PC-3 (cell line): ENCODE results near the gene SPINK4. TPM values are rescaled to one million over a fixed set of nuclear protein-coding genes. Genes with fewer than 3 reads are reported as not detected.

Experiments
- ATAC-seq: fragments of 200-7000 bp; cut with Tn5 transposase; 2 replicates; pipeline ENCODE4 v1.9.1; 2020; ENCODE audit warnings: mild to moderate bottlenecking, moderate library complexity
- BruUV-seq: library from RNA; stranded (reverse); fragments of 400-500 nt; replicated peaks from 2 replicates; lab custom pipeline; 2021; lab: Mats Ljungman, UMichigan
- CTCF ChIA-PET: fragments of 300-600 bp; sonication (Branson Sonifier 250); formaldehyde crosslinking; loops from one replicate; lab custom pipeline; 2022; ENCODE audit warnings: antibody characterized with exemption; lab: Charles Lee
- POLR2A ChIA-PET: fragments of 300-600 bp; sonication (Branson Sonifier 250); formaldehyde crosslinking; loops from one replicate; lab custom pipeline; 2022; ENCODE audit warnings: antibody characterized with exemption; ENCODE audit not compliant: unreplicated experiment; lab: Charles Lee
- DNase-seq: peaks from one replicate; pipeline ENCODE4 v3.0.0-alpha.2; 2015
- H2AFZ ChIP-seq: fragments of 300-600 bp; sonication (generic); 2 replicates; pipeline ENCODE4 v1.6.0; 2016; ENCODE audit warnings: antibody characterized with exemption, low read length
- H3F3A ChIP-seq: fragments of 300-600 bp; sonication (generic); one replicate; pipeline ENCODE4 v1.6.0; 2017; ENCODE audit warnings: antibody characterized with exemption, low read length, control low read depth, mild to moderate bottlenecking; ENCODE audit not compliant: unreplicated experiment
- H3K27ac ChIP-seq: fragments of 300-600 bp; sonication (generic); 2 replicates; pipeline ENCODE4 v1.5.1; 2016; ENCODE audit warnings: mild to moderate bottlenecking, low read length
- H3K27me3 ChIP-seq: fragments of 300-600 bp; sonication (generic); 2 replicates; pipeline ENCODE4 v1.6.1; 2016; ENCODE audit warnings: low read length, mixed read lengths
- H3K36me3 ChIP-seq: fragments of 300-600 bp; sonication (generic); 2 replicates; pipeline ENCODE4 v1.6.1; 2016; ENCODE audit warnings: low read depth, mixed run types, low read length, mixed read lengths
- H3K4me1 ChIP-seq: fragments of 300-600 bp; sonication (generic); 2 replicates; pipeline ENCODE4 v1.5.1; 2016; ENCODE audit warnings: low read length; ENCODE audit not compliant: insufficient read depth
- H3K4me2 ChIP-seq: fragments of 300-600 bp; sonication (generic); 2 replicates; pipeline ENCODE4 v1.6.0; 2016; ENCODE audit warnings: low read length
- H3K4me3 ChIP-seq: fragments of 300-600 bp; sonication (generic); 2 replicates; pipeline ENCODE4 v1.5.1; 2016; ENCODE audit warnings: mild to moderate bottlenecking, low read length, mixed read lengths
- H3K79me2 ChIP-seq: fragments of 300-600 bp; sonication (generic); 2 replicates; pipeline ENCODE4 v1.6.1; 2017; ENCODE audit warnings: low read length, mixed read lengths
- H3K9ac ChIP-seq: fragments of 300-600 bp; sonication (generic); 2 replicates; pipeline ENCODE4 v1.6.0; 2016; ENCODE audit warnings: mild to moderate bottlenecking, low read length
- H3K9me2 ChIP-seq: fragments of 300-600 bp; sonication (generic); replicated peaks from 2 replicates; pipeline ENCODE4 v1.6.1; 2016; ENCODE audit warnings: mixed run types, low read length, mixed read lengths
- H3K9me3 ChIP-seq: fragments of 300-600 bp; sonication (generic); 2 replicates; pipeline ENCODE4 v1.6.1; 2016; ENCODE audit warnings: low read length, mixed read lengths
- H4K20me1 ChIP-seq: fragments of 300-600 bp; sonication (generic); 2 replicates; pipeline ENCODE4 v1.6.1; 2016; ENCODE audit warnings: low read length, mixed read lengths
- EZH2 ChIP-seq: fragments of 300-600 bp; sonication (generic); IDR thresholded peaks from one replicate; pipeline ENCODE4 v1.6.1; 2017; ENCODE audit warnings: antibody characterized with exemption, mild to moderate bottlenecking, low read length; ENCODE audit not compliant: unreplicated experiment
- EZH2phosphoT487 ChIP-seq: fragments of 300-600 bp; sonication (generic); IDR thresholded peaks from 2 replicates; pipeline ENCODE4 v1.6.1; 2018; ENCODE audit warnings: mild to moderate bottlenecking, antibody characterized with exemption, low read length, borderline replicate concordance
- intact Hi-C: fragments of 100-400 bp; cut with micrococcal nuclease; formaldehyde crosslinking; loops from 2 replicates; pipeline ENCODE4 v1.9.0; 2023
- total RNA-seq: library from RNA; depleted of rRNA; stranded (reverse); fragments of >200 nt; gene quantifications from 2 replicates; pipeline ENCODE4 v1.2.3, GENCODE V29; 2014
- TF ChIP-seq, protein P1 (sequence below): fragments of 300-600 bp; sonication (generic); conservative IDR thresholded peaks from 2 replicates; pipeline ENCODE4 v1.5.1; 2017; ENCODE audit warnings: antibody characterized with exemption, low read depth, mild to moderate bottlenecking, low read length

Gene SPINK4
- total RNA-seq, 1 experiment from 2014 or later: not detected

DNA sequence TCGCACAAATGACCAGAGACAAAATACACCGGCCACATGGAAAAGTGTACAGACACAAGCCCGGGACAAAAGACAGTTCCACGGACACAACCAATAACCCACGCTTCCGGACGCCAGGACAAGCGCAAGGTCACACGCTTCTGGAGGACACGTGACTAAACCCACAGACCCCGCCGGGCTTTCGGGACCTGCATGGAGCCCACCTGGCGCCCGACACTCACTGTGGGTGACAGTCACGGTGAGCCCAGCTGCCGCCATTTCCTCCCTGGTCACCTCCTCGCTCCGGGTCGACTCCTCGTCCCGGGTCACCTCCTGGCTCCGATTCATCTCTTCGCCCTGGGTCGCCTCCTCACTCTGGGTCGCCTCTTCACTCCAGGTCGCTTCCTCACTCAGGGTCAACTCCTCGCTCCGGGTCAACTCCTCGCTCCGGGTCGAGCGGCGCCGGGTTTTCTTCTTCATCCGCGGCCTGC is 24.1 kb downstream of the SPINK4 start:
- Histone ChIP-seq H3K79me2 (peaks cover 69% of the 10 kb centered on the region), H3K4me3 (peak overlapping the region; percentile 91), H3K9ac (peak overlapping the region; percentile 100), H3K9me3 (no peaks in the 10 kb centered on the region), H3K4me1 (peaks cover 19% of the 10 kb centered on the region), H3K4me2 (peak overlapping the region; percentile 96), H3K27me3 (no peaks in the 10 kb centered on the region), H4K20me1 (peaks cover 8% of the 10 kb centered on the region), H3K36me3 (peaks cover 36% of the 10 kb centered on the region), H3K27ac (peak overlapping the region; percentile 77), H2AFZ (peak overlapping the region; percentile 62; the same call in 1 of the 2 replicates), H3K9me2 (no peaks in the 10 kb centered on the region), H3F3A (no peaks in the 10 kb centered on the region)
- DNase-seq (no peak), ATAC-seq (peak; percentile 14)
- BruUV-seq: TSS peak; percentile 45
- POLR2A ChIA-PET: no interaction called here
- CTCF ChIA-PET: no interaction called here
- TF ChIP-seq EZH2 (no peak), EZH2phosphoT487 (no peak)
- TF ChIP-seq, protein P1, sequence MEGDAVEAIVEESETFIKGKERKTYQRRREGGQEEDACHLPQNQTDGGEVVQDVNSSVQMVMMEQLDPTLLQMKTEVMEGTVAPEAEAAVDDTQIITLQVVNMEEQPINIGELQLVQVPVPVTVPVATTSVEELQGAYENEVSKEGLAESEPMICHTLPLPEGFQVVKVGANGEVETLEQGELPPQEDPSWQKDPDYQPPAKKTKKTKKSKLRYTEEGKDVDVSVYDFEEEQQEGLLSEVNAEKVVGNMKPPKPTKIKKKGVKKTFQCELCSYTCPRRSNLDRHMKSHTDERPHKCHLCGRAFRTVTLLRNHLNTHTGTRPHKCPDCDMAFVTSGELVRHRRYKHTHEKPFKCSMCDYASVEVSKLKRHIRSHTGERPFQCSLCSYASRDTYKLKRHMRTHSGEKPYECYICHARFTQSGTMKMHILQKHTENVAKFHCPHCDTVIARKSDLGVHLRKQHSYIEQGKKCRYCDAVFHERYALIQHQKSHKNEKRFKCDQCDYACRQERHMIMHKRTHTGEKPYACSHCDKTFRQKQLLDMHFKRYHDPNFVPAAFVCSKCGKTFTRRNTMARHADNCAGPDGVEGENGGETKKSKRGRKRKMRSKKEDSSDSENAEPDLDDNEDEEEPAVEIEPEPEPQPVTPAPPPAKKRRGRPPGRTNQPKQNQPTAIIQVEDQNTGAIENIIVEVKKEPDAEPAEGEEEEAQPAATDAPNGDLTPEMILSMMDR: no peak
- intact Hi-C loops: loop anchor here (2.0 kb wide), 1 partner anchor 29 kb away; no protein-coding TSS in a partner anchor

DNA sequence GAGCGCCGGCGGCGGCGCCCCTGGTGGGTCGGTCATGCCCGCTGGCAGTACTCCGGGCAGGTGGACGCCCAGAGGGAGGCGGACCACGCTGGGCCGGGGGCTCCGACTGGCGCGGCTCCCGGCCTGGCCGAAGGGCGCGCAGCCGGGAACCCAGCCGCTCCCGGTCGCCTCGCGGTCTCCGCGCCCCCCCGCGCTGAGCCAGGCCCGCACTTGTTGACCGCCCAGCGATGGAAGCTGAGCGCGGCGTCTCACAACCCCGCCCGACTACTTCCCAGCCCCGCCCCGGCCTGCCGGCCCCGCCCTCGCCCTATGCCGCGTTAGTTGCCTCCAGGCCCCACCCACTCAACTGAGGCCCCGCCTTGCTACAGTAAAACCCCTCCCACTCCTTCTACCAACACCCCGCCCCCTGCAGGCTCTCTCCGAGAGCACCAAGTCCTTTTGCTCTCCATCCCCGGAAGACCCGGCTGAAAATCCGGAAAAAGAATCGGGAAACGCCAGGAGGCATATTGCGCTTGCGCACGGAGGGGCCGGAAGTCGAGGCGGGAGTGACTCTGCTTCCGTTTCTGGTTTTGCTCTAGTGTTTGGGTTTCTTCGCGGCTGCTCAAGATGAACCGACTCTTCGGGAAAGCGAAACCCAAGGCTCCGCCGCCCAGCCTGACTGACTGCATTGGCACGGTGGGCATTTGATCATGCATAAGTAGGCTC is 24.7 kb downstream of the SPINK4 start, which contains the start of the genes BAG1 and CHMP5:
Gene BAG1 (minus strand): TSS at position 236 of the 705 bp plus-strand sequence.
Gene CHMP5 (plus strand): TSS at position 577 of the 705 bp plus-strand sequence. CDS start 30 bp downstream, at position 607.
- peaks cover 19% of the 10 kb centered on the region for H3K4me1 ChIP-seq
- H2AFZ ChIP-seq: peak within 1 kb of the TSS; percentile 62; the same call in 1 of the 2 replicates
- H3K27me3 ChIP-seq: no peaks in the 10 kb centered on the region
- intact Hi-C loops: loop anchor here (2.0 kb wide), 1 partner anchor 30 kb away; no protein-coding TSS in a partner anchor
- ChIA-PET CTCF (no interaction called here), POLR2A (interaction anchor here (0.6 kb wide), 1 partner anchor 34 kb away, joined by 3 read pairs; no protein-coding TSS in a partner anchor)
- peak within 1 kb of the TSS; percentile 77 for H3K27ac ChIP-seq
- peaks cover 64% of the 10 kb centered on the region for H3K79me2 ChIP-seq
- peaks cover 8% of the 10 kb centered on the region for H4K20me1 ChIP-seq
- TF ChIP-seq EZH2phosphoT487 (no peak), EZH2 (no peak)
- TF ChIP-seq, protein P1: no peak
- peak; percentile 91 for ATAC-seq
- no peaks in the 10 kb centered on the region for H3K9me3 ChIP-seq
- no TSS peak for BruUV-seq
- peak within 1 kb of the TSS; percentile 100 for H3K9ac ChIP-seq
- H3K4me2 ChIP-seq: peak within 1 kb of the TSS; percentile 100
- H3K4me3 ChIP-seq: peak within 1 kb of the TSS; percentile 91
- no peaks in the 10 kb centered on the region for H3F3A ChIP-seq
- DNase-seq: peak; percentile 98
- H3K9me2 ChIP-seq: no peaks in the 10 kb centered on the region
- peaks cover 30% of the 10 kb centered on the region for H3K36me3 ChIP-seq
